ENCODE data around the gene CDH4.

CDH4 gene

DNA sequence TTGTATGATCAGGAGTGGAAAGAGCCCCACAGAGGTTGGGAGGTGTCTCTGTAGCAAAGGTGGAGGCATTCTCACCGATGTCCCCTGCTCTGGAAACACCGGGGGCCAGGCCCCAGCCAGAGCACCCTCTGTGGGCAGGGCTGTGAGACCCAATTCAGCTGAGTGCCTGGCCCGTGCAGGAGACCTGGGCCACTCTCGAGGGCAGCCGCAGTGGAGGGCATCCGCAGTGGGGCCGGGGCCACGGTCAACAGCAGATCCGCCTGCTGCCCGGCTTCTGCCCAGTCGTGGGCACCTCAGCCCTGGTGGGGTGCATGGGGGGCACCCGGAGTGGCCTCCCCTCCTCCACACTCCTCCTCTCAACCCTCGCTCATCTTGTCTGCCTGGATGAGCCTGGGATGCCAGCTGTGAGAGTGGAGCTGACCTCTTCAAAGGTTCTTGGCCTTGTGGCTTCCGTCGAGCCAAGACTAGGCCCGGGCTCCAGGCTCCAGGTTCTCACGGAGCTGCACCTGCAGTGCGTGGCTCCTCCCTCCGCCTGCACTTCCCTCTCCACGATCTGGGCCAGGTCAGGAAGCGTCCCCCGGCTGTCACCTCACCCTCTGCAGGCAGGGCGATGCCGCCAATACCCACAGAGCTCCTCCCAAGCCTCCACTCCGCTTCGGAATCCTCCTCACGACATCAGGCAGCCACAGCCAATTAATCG lies 678.9 kb downstream of the CDH4 start:
- Histone ChIP-seq H3K4me3 (ENCODE audit: low read length) (no peak overlapping the region), H3K4me1 (ENCODE audit: control insufficient read depth, insufficient read depth, low read length) (no peaks in the 10 kb centered on the region), H3K9ac (ENCODE audit: low read length) (no peak overlapping the region), H3K27ac (ENCODE audit: low read depth, low read length) (no peak overlapping the region), H3K36me3 (ENCODE audit: control insufficient read depth, insufficient read depth, low read length) (no peaks in the 10 kb centered on the region), H3K27me3 (ENCODE audit: control insufficient read depth, insufficient read depth, low read length) (no peaks in the 10 kb centered on the region)

GRCh38 chr20:61931476-61932198 lies 679.6 kb downstream of the CDH4 start:
- no peaks in the 10 kb centered on the region for H3K4me1 ChIP-seq (ENCODE audit: control insufficient read depth, insufficient read depth, low read length)
- no peak overlapping the region for H3K4me3 ChIP-seq (ENCODE audit: low read length)
- H3K27ac ChIP-seq (ENCODE audit: low read depth, low read length), result no peak overlapping the region
- no peaks in the 10 kb centered on the region for H3K36me3 ChIP-seq (ENCODE audit: control insufficient read depth, insufficient read depth, low read length)
- no peaks in the 10 kb centered on the region for H3K27me3 ChIP-seq (ENCODE audit: control insufficient read depth, insufficient read depth, low read length)
- no peak overlapping the region for H3K9ac ChIP-seq (ENCODE audit: low read length)

DNA sequence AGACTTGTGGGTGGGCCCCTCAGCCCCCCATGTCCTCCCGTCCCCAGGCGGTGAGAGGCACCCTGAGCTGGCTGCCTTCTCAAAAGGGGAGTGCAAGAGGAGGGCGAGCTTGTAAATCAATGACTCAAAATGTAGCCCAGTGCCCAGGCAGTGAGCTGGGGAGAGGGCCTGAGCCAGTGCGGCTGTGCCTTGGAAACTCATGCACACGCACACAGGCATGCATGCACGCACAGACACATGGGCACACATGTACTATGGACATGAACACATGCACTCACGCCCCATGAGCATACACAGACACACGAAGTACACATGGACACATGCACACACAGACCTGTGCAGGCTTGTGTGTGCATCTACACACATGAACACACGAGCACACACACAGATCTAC lies 680.1 kb downstream of the CDH4 start:
- Histone ChIP-seq H3K36me3 (ENCODE audit: control insufficient read depth, insufficient read depth, low read length) (no peaks in the 10 kb centered on the region), H3K4me1 (ENCODE audit: control insufficient read depth, insufficient read depth, low read length) (no peaks in the 10 kb centered on the region), H3K27me3 (ENCODE audit: control insufficient read depth, insufficient read depth, low read length) (no peaks in the 10 kb centered on the region), H3K27ac (ENCODE audit: low read depth, low read length) (no peak overlapping the region), H3K9ac (ENCODE audit: low read length) (no peak overlapping the region), H3K4me3 (ENCODE audit: low read length) (no peak overlapping the region)

- Histone ChIP-seq H3K27ac (ENCODE audit: low read depth, low read length) (no peak overlapping the region), H3K36me3 (ENCODE audit: control insufficient read depth, insufficient read depth, low read length) (no peaks in the 10 kb centered on the region), H3K4me3 (ENCODE audit: low read length) (no peak overlapping the region), H3K4me1 (ENCODE audit: control insufficient read depth, insufficient read depth, low read length) (no peaks in the 10 kb centered on the region), H3K27me3 (ENCODE audit: control insufficient read depth, insufficient read depth, low read length) (no peaks in the 10 kb centered on the region), H3K9ac (ENCODE audit: low read length) (no peak overlapping the region)
Measured at GRCh38 chr20:61932711-61933480, 680.8 kb downstream of the CDH4 start.

DNA sequence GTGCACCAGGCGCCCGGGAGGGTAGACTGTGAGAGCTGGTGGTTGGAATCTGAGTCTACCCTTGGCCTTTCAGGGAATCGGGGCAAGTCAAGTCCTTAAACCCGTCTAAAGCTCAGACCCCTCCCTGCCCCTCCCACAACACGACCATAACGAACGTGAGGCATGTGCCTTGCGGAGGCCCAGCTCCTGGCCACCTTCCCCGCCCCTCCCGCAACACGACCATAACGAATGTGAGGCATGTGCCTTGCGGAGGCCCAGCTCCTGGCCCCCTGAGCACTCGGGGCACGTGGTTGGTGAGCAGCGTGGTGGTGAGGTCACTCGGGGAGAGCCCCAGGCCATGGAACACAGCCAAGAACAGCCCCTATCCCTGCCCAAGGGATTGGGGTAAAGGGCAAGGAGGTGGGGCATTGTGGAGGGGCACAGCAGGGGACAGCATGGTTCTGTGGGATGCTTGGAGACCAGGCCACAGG lies 681.5 kb downstream of the CDH4 start:
- Histone ChIP-seq H3K9ac (ENCODE audit: low read length) (no peak overlapping the region), H3K36me3 (ENCODE audit: control insufficient read depth, insufficient read depth, low read length) (no peaks in the 10 kb centered on the region), H3K4me3 (ENCODE audit: low read length) (no peak overlapping the region), H3K27me3 (ENCODE audit: control insufficient read depth, insufficient read depth, low read length) (no peaks in the 10 kb centered on the region), H3K27ac (ENCODE audit: low read depth, low read length) (no peak overlapping the region), H3K4me1 (ENCODE audit: control insufficient read depth, insufficient read depth, low read length) (no peaks in the 10 kb centered on the region)

- H3K4me3 ChIP-seq (ENCODE audit: low read length), result no peak overlapping the region
- H3K27ac ChIP-seq (ENCODE audit: low read depth, low read length), result no peak overlapping the region
- H3K36me3 ChIP-seq (ENCODE audit: control insufficient read depth, insufficient read depth, low read length), result no peaks in the 10 kb centered on the region
- H3K4me1 ChIP-seq (ENCODE audit: control insufficient read depth, insufficient read depth, low read length), result no peaks in the 10 kb centered on the region
- no peak overlapping the region for H3K9ac ChIP-seq (ENCODE audit: low read length)
- H3K27me3 ChIP-seq (ENCODE audit: control insufficient read depth, insufficient read depth, low read length), result no peaks in the 10 kb centered on the region
Measured at GRCh38 chr20:61933951-61934715, 682.1 kb downstream of the CDH4 start.

DNA sequence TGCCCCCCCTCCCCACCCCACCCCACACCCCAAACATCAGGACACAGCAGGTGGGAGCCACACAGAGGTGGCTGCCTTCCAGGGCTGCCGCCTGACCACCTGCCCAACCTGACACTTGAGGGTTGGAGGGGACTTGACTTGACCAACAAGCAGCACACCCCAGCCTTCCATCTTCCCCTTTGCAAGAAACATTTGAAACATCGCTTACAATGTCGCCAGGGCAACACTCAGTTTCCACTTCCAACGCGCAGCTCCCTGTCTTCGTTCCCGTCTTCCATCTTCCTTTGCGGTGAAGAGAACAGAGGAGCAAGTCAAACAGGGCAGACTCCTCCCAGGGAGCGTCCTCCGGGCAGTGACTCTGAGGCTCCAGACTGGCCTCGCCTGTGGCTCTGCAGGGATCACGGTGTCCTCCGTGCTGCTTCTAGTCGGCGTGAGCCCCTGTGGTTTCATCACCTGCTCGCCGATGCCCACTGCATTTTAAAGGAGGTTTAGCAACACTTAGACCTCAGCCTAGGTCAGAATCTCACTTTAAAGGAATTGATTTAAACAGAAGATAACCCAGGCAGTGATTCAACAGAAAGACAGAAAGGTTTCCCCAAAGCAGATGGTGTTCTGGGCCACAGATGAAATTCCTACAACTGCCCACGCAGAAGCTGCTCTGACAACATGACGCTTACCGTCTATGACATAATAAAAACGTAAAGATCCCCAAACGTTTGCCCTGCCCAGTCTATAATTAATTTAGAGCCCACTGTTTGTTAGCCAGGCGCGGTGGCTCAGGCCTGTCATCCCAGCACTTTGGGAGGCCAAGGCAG lies 682.9 kb downstream of the CDH4 start:
- no peaks in the 10 kb centered on the region for H3K4me1 ChIP-seq (ENCODE audit: control insufficient read depth, insufficient read depth, low read length)
- no peaks in the 10 kb centered on the region for H3K27me3 ChIP-seq (ENCODE audit: control insufficient read depth, insufficient read depth, low read length)
- no peaks in the 10 kb centered on the region for H3K36me3 ChIP-seq (ENCODE audit: control insufficient read depth, insufficient read depth, low read length)
- no peak overlapping the region for H3K27ac ChIP-seq (ENCODE audit: low read depth, low read length)
- no peak overlapping the region for H3K4me3 ChIP-seq (ENCODE audit: low read length)
- no peak overlapping the region for H3K9ac ChIP-seq (ENCODE audit: low read length)

DNA sequence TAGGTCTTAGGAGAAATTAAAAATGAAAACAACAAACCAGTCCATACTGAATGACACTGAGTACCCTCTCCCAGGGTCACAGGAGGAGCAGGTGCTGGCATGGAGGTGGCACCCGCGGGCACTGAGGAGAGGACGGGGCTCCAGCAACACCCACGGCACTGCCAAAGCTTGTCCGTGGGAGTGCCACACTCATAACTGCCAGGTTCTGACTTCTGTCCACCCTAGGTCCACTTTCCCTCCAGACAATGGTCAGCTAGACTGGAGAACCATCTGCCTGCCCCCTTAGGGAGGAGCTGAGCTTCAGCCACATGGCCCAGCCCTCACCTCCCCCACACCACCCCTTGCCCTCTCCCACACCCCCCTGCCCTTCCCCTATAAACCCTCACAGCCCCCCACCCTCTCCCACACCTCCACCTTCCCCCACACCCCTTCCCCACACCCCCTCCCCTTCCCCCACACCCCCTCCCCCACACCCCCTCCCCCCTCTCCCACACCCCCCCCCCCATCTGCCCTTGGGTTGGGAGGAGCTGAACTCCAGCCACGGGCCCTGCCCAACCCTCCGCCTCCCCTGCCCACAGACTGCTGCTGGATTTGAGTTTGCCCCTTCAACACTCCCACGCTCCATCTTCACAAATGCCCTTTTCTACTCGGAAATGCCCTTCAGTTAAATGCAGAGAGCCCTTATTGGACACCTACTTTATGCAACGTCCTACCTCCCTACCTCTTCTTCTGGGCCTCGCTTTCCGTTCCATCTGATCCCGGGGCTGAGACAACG lies 684.1 kb downstream of the CDH4 start:
- Histone ChIP-seq H3K27me3 (ENCODE audit: control insufficient read depth, insufficient read depth, low read length) (no peaks in the 10 kb centered on the region), H3K36me3 (ENCODE audit: control insufficient read depth, insufficient read depth, low read length) (no peaks in the 10 kb centered on the region)

DNA sequence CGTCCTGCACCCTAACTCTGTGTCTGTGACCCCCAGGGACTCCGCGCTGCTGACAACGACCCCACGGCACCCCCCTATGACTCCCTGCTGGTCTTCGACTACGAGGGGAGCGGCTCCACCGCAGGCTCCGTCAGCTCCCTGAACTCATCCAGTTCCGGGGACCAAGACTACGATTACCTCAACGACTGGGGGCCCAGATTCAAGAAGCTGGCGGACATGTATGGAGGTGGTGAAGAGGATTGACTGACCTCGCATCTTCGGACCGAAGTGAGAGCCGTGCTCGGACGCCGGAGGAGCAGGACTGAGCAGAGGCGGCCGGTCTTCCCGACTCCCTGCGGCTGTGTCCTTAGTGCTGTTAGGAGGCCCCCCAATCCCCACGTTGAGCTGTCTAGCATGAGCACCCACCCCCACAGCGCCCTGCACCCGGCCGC lies 684.7 kb downstream of the CDH4 start:
- no peaks in the 10 kb centered on the region for H3K4me1 ChIP-seq (ENCODE audit: control insufficient read depth, insufficient read depth, low read length)
- no peak overlapping the region for H3K9ac ChIP-seq (ENCODE audit: low read length)
- H3K36me3 ChIP-seq (ENCODE audit: control insufficient read depth, insufficient read depth, low read length), result no peaks in the 10 kb centered on the region
- no peak overlapping the region for H3K27ac ChIP-seq (ENCODE audit: low read depth, low read length)
- H3K27me3 ChIP-seq (ENCODE audit: control insufficient read depth, insufficient read depth, low read length), result no peaks in the 10 kb centered on the region
- no peak overlapping the region for H3K4me3 ChIP-seq (ENCODE audit: low read length)

More for the DNA sequence above, 684.1 kb downstream of the CDH4 start:
- no peak overlapping the region for H3K9ac ChIP-seq (ENCODE audit: low read length)
- no peak overlapping the region for H3K4me3 ChIP-seq (ENCODE audit: low read length)
- H3K4me1 ChIP-seq (ENCODE audit: control insufficient read depth, insufficient read depth, low read length), result no peaks in the 10 kb centered on the region
- H3K27ac ChIP-seq (ENCODE audit: low read depth, low read length), result no peak overlapping the region

DNA sequence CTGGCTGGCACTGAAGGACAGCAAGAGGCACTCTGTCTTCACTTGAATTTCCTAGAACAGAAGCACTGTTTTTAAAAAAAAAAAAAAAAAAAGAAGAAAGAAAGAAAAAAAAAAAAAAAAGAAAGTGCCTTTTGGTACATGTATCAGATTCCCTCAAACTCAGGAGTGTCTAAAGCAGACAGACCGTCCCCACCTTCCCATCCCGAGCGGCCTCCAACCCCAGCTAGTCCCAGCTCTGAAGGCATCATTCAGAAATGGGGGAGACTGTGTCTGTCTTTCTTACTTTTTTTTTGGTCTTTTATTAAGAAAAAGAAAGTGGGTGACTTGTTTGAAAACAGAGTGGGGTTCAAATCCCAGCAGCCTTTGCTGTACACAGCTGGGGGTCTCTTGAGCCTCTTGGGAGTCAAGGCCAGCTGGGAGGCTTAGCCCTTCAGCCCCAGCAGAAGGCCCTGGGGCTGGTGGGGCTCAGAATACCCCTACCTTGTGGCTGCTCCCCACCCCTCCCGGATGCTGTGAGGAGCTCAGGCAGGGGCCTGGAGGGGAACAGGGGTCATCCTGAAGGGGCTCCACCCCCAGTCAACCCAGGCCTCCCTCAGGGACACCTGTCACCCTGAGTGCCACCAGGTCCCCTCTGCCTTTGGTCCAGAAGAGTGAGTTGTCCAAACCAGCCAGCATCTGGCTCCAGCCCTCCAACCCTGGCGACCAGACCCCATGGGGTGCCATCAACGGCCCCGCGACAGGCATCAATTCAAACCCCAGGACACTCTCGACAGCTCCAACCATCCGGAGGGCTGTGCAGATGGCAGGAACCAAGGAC lies 685.3 kb downstream of the CDH4 start:
- H3K36me3 ChIP-seq (ENCODE audit: control insufficient read depth, insufficient read depth, low read length), result no peaks in the 10 kb centered on the region

More for the DNA sequence above, 685.3 kb downstream of the CDH4 start:
- no peak overlapping the region for H3K4me3 ChIP-seq (ENCODE audit: low read length)
- H3K9ac ChIP-seq (ENCODE audit: low read length), result no peak overlapping the region
- H3K27me3 ChIP-seq (ENCODE audit: control insufficient read depth, insufficient read depth, low read length), result no peaks in the 10 kb centered on the region
- H3K27ac ChIP-seq (ENCODE audit: low read depth, low read length), result no peak overlapping the region
- H3K4me1 ChIP-seq (ENCODE audit: control insufficient read depth, insufficient read depth, low read length), result no peaks in the 10 kb centered on the region
